GM21717 (cell line): ENCODE measurements around the gene OSBPL10.

Experiments
- ATAC-seq: cut with Tn5 transposase; IDR thresholded peaks from one replicate; pipeline ENCODE4 v1.9.1; 2021; ENCODE audit warnings: mild to moderate bottlenecking, moderate library complexity; ENCODE audit not compliant: unreplicated experiment

OSBPL10 gene

GRCh38 chr3:31926543-31926942 is 54.5 kb downstream of the OSBPL10 start:
- no peak for ATAC-seq

GRCh38 chr3:31925271-31925630 is 55.8 kb downstream of the OSBPL10 start:
- no peak for ATAC-seq

- no peak for ATAC-seq
Observed at GRCh38 chr3:31924610-31925270, 56.3 kb downstream of the OSBPL10 start.

GRCh38 chr3:31922962-31923361 is 58.1 kb downstream of the OSBPL10 start:
- ATAC-seq = no peak

GRCh38 chr3:31921837-31922236 is 59.2 kb downstream of the OSBPL10 start:
- no peak for ATAC-seq

- no peak for ATAC-seq
Observed at GRCh38 chr3:31920310-31920709, 60.8 kb downstream of the OSBPL10 start.

- no peak for ATAC-seq
Observed at GRCh38 chr3:31919528-31919927, 61.5 kb downstream of the OSBPL10 start.

GRCh38 chr3:31918179-31919150 is 62.6 kb downstream of the OSBPL10 start:
- peak; percentile 71 for ATAC-seq

GRCh38 chr3:31917303-31918005 is 63.6 kb downstream of the OSBPL10 start:
- ATAC-seq = peak; percentile 82

GRCh38 chr3:31911643-31912042 is 69.4 kb downstream of the OSBPL10 start:
- ATAC-seq = no peak

GRCh38 chr3:31911124-31911523 is 69.9 kb downstream of the OSBPL10 start:
- no peak for ATAC-seq

- no peak for ATAC-seq
Observed at GRCh38 chr3:31909455-31909854, 71.6 kb downstream of the OSBPL10 start.

GRCh38 chr3:31908391-31909097 is 72.5 kb downstream of the OSBPL10 start:
- ATAC-seq = no peak

- no peak for ATAC-seq
Observed at GRCh38 chr3:31906182-31906581, 74.9 kb downstream of the OSBPL10 start.

- no peak for ATAC-seq
Observed at GRCh38 chr3:31903686-31904431, 77.2 kb downstream of the OSBPL10 start.

- no peak for ATAC-seq
Observed at GRCh38 chr3:31900583-31900982, 80.5 kb downstream of the OSBPL10 start.

- ATAC-seq = no peak
Observed at GRCh38 chr3:31896648-31897433, 84.2 kb downstream of the OSBPL10 start.

GRCh38 chr3:31896026-31896425 is 85.0 kb downstream of the OSBPL10 start:
- no peak for ATAC-seq

GRCh38 chr3:31895471-31895870 is 85.6 kb downstream of the OSBPL10 start:
- no peak for ATAC-seq
